Gastrocnemius medialis (tissue), 4 donors: ENCODE results near the gene KCNE1.

Source experiments
- CTCF ChIP-seq, 5 experiments: fragments of 450-650 bp in 3 of 5; fragments of 200-600 bp in 2 of 5; sonication (generic) in 2 of 5; IDR thresholded peaks in 4 of 5; conservative IDR thresholded peaks in 1 of 5; 1 replicate in 4 of 5; 2 replicates in 1 of 5; pipeline ENCODE4 v1.5.1; 2016 to 2019; ENCODE audit warnings: antibody characterized with exemption in 5 of 5, mild to moderate bottlenecking in 3 of 5, moderate library complexity in 3 of 5
- POLR2A ChIP-seq, 2 donors: fragments of 450-650 bp; IDR thresholded peaks; one replicate each; pipeline ENCODE4 v1.6.1; 2017; ENCODE audit warnings: antibody characterized with exemption in 2 of 2, mild to moderate bottlenecking in 2 of 2, moderate library complexity in 2 of 2

GRCh38 chr21:34534522-34534921 lies 22.5 kb upstream of the KCNE1 start:
- TF ChIP-seq POLR2A (IDR thresholded peaks at IDR 0.05) (no peak), CTCF (IDR thresholded peaks at IDR 0.05 in 4 of 5, conservative IDR thresholded peaks at IDR 0.05 in 1 of 5) (no peak)
